ENCODE measurements around the gene BMP7.

GRCh38 chr20:57240581-57241362 is 25.7 kb downstream of the BMP7 start:
- no peak for TF ChIP-seq CTCF (IDR thresholded peaks at IDR 0.05; ENCODE audit: control extremely low read depth in 1 of 3, insufficient read depth in 1 of 3, low read depth in 1 of 3, low read length in 3 of 3)
- TF ChIP-seq POLR2A (IDR thresholded peaks at IDR 0.05; ENCODE audit: control extremely low read depth in 1 of 2, low read depth in 2 of 2, low read length in 2 of 2) = no peak
- no peak for TF ChIP-seq EZH2 (IDR thresholded peaks at IDR 0.05; ENCODE audit: low read depth, low read length, severe bottlenecking)
- TF ChIP-seq JUN (IDR thresholded peaks at IDR 0.05; ENCODE audit: low read depth, low read length) = no peak
- no peak for TF ChIP-seq MAX (IDR thresholded peaks at IDR 0.05)
- TF ChIP-seq CHD2 (IDR thresholded peaks at IDR 0.05; ENCODE audit: low read length) = no peak
- TF ChIP-seq TEAD4 (IDR thresholded peaks at IDR 0.05; ENCODE audit: low read depth, low read length) = no peak
- no peak for TF ChIP-seq KDM1A (IDR thresholded peaks at IDR 0.05; ENCODE audit: borderline replicate concordance, low read length)
- no peak for TF ChIP-seq HDAC2 (IDR thresholded peaks at IDR 0.05; ENCODE audit: borderline replicate concordance in 1 of 2, low read depth in 2 of 2, low read length in 2 of 2)
- TF ChIP-seq BRCA1 (IDR thresholded peaks at IDR 0.05; ENCODE audit: low read depth, low read length) = no peak
- TF ChIP-seq EP300 (IDR thresholded peaks at IDR 0.05; ENCODE audit: borderline replicate concordance in 1 of 2, low read depth in 2 of 2, low read length in 2 of 2) = no peak
- no peak for TF ChIP-seq TBP (IDR thresholded peaks at IDR 0.05; ENCODE audit: low read depth, low read length)
- TF ChIP-seq SP1 (IDR thresholded peaks at IDR 0.05; ENCODE audit: low read depth, low read length) = no peak

Data from H1 (cell line).